Cardiac muscle cell (in vitro differentiated cells and primary cell): ENCODE data around the gene ARRDC2. TPM values are rescaled to one million over a fixed set of nuclear protein-coding genes. Genes with fewer than 3 reads are reported as not detected.

ENCODE experiments used
- DNase-seq, 2 donors: peaks; one replicate each; pipeline versions ENCODE4 v3.0.0 to v3.0.0-alpha.2; 2010 to 2017; ENCODE audit warnings: low read depth in 1 of 2, low spot score in 1 of 2
- H3K27ac ChIP-seq: fragments of 200-600 bp; sonication (generic); 2 replicates; pipeline ENCODE4 v1.5.1; 2016
- H3K27me3 ChIP-seq: fragments of 200-600 bp; sonication (generic); 2 replicates; pipeline ENCODE4 v1.6.0; 2016; ENCODE audit warnings: control low read depth
- H3K36me3 ChIP-seq: fragments of 200-600 bp; sonication (generic); 2 replicates; pipeline ENCODE4 v1.5.1; 2016; ENCODE audit warnings: control low read depth
- H3K4me1 ChIP-seq: fragments of 200-600 bp; sonication (generic); 2 replicates; pipeline ENCODE4 v1.8.1; 2017; ENCODE audit warnings: low read depth, mild to moderate bottlenecking, mixed run types
- H3K4me3 ChIP-seq: fragments of 200-600 bp; sonication (generic); 2 replicates; pipeline ENCODE4 v1.5.1; 2016; ENCODE audit warnings: mild to moderate bottlenecking
- H3K9me3 ChIP-seq: fragments of 200-600 bp; sonication (generic); 2 replicates; pipeline ENCODE4 v1.5.1; 2017; ENCODE audit warnings: low read depth, mild to moderate bottlenecking, control low read depth
- CTCF ChIP-seq: IDR thresholded peaks from 2 replicates; pipeline ENCODE4 v1.5.1; 2012; ENCODE audit warnings: low read depth, mild to moderate bottlenecking, low read length
- polyA plus RNA-seq: library from polyadenylated mRNA; unstranded; fragments of >200 nt; fragmentation: Nextera tagmentation; extraction: Ambion mirVana; gene quantifications from 2 replicates; pipeline ENCODE4 v1.2.1, GENCODE V29; 2016
- total RNA-seq: library from RNA; depleted of rRNA; stranded (reverse); fragments of >200 nt; gene quantifications from 2 replicates; pipeline ENCODE4 v1.2.3, GENCODE V29; 2016

Gene ARRDC2
- total RNA-seq: 9.2 and 16.1 TPM in 2 replicates
- 6.8 and 10.7 TPM in 2 replicates for polyA plus RNA-seq

GRCh38 chr19:18007917-18008673 lies at the start of gene ARRDC2:
ARRDC2 (plus strand) TSS chr19:18008170; CDS start chr19:18008311, 141 bp downstream.
- Histone ChIP-seq H3K4me3 (peak within 1 kb of the TSS; percentile 36), H3K27ac (no peak within 1 kb of the TSS), H3K36me3 (no peaks in the 10 kb centered on the region), H3K27me3 (no peaks in the 10 kb centered on the region), H3K9me3 (no peaks in the 10 kb centered on the region), H3K4me1 (no peaks in the 10 kb centered on the region)
- DNase-seq: peak; percentile 95
- TF ChIP-seq CTCF: no peak

- no peak for TF ChIP-seq CTCF
- Histone ChIP-seq H3K27me3 (no peaks in the 10 kb centered on the region), H3K9me3 (no peaks in the 10 kb centered on the region), H3K4me3 (no peak overlapping the region), H3K36me3 (no peaks in the 10 kb centered on the region), H3K27ac (no peak overlapping the region), H3K4me1 (peaks cover 4% of the 10 kb centered on the region)
- DNase-seq: no peak
Observed at GRCh38 chr19:17963936-17964691, 43.9 kb upstream of the ARRDC2 start.

- Histone ChIP-seq H3K27me3 (no peaks in the 10 kb centered on the region), H3K4me3 (no peak overlapping the region), H3K9me3 (no peaks in the 10 kb centered on the region), H3K4me1 (peaks cover 4% of the 10 kb centered on the region), H3K27ac (no peak overlapping the region), H3K36me3 (no peaks in the 10 kb centered on the region)
- TF ChIP-seq CTCF: no peak
- DNase-seq: no peak
Observed at GRCh38 chr19:17965370-17966128, 42.4 kb upstream of the ARRDC2 start.

GRCh38 chr19:17966129-17966483 lies 41.9 kb upstream of the ARRDC2 start:
- Histone ChIP-seq H3K4me3 (no peak overlapping the region), H3K27me3 (no peaks in the 10 kb centered on the region), H3K36me3 (no peaks in the 10 kb centered on the region), H3K27ac (no peak overlapping the region), H3K4me1 (peaks cover 4% of the 10 kb centered on the region), H3K9me3 (no peaks in the 10 kb centered on the region)
- TF ChIP-seq CTCF: no peak
- no peak for DNase-seq

- Histone ChIP-seq H3K4me1 (peaks cover 4% of the 10 kb centered on the region), H3K27me3 (no peaks in the 10 kb centered on the region), H3K36me3 (no peaks in the 10 kb centered on the region), H3K27ac (no peak within 1 kb of the TSS), H3K4me3 (peak within 1 kb of the TSS; percentile 26), H3K9me3 (no peaks in the 10 kb centered on the region)
- peak in 1 of 2 donors; percentile 66 for DNase-seq
- no peak for TF ChIP-seq CTCF
Observed at GRCh38 chr19:17966550-17967256, 41.3 kb upstream of the ARRDC2 start, which contains the start of gene KCNN1. KCNN1 (plus strand) TSS chr19:17967107; CDS start chr19:17973889, 6,782 bp downstream.
